Left ventricle myocardium superior (tissue), 1 donor: ENCODE measurements around the gene CLEC11A. TPM values are rescaled to one million over a fixed set of nuclear protein-coding genes. Genes with fewer than 3 reads are reported as not detected.
A peak's percentile ranks its signal among the peaks of the same experiment; 100 is the strongest.

Experiments used
- ATAC-seq: fragments of 200-7000 bp; cut with Tn5 transposase; one replicate; pipeline ENCODE4 v1.9.1; 2020; ENCODE audit warnings: mild to moderate bottlenecking, moderate library complexity
- DNase-seq: peaks from one replicate; pipeline ENCODE4 v3.0.0-alpha.2; 2020
- intact Hi-C: fragments of 100-400 bp; cut with micrococcal nuclease; formaldehyde crosslinking; loops from one replicate; pipeline ENCODE4 v1.11.0; 2022
- total RNA-seq: library from RNA; stranded (reverse); fragmentation: NEBNext Ultra II Directional; extraction: Animal tissue kit (Norgen Biotek cat#: 25700); gene quantifications from one replicate; pipeline ENCODE4 v1.2.1, GENCODE V29; 2021
- donor health status: DM: no; HTN: yes; CAD: no; lungs with severe emphysema.

Gene CLEC11A
- total RNA-seq, 1 donor from 2014 or later: 2.9 TPM

- ATAC-seq (no peak), DNase-seq (no peak)
- intact Hi-C loops: no loop called here
Observed at GRCh38 chr19:50702871-50703829, 20.0 kb upstream of the CLEC11A start.

DNA sequence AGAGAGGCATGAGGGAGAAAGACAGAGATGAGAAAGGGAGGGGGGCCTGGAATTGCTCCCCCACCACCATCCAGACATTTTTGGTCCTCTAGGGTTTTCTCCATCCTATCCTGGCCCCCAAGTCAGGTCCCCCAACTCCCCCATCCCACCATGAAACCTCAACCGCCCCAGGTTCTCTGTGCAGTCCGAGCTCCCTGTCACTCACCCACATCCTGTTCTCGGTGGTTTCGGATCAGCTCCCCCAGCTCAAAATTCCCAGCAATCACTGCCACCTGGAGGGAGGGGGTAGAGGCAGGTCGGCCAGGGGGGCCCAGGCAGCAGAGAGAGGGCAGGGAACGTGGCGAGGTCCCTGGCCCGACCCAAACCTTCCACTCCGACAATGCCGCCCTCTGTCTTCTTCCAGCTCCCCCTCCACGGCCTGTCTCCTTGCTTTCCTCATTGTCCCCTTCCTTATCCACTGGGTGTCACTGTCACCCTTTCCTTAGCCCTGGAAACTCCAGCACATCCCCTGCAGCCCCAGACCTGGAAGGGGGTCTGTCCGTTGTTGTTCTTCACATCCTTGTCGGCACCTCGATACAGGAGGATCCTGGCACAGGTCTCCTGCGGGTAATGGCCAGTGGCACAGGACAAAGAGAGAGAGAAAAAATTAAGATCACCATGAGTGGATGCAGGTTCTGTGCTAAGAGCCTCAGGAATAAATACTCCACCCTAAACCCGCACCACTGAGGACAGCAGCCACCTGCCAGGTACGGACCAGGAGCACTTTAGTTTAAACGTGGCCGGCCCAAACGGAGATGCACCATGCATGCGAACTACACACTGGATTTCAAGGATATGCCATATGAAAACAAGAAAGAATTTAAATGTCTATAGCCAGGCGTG is 19.0 kb upstream of the CLEC11A start:
- intact Hi-C loops: no loop called here
- ATAC-seq (no peak), DNase-seq (no peak)

- intact Hi-C loops: no loop called here
Observed at GRCh38 chr19:50705422-50706019, 17.6 kb upstream of the CLEC11A start.

GRCh38 chr19:50706387-50706786 is 16.8 kb upstream of the CLEC11A start:
- intact Hi-C loops: no loop called here
- DNase-seq (no peak), ATAC-seq (no peak)

More at GRCh38 chr19:50705422-50706019, 17.6 kb upstream of the CLEC11A start:
- ATAC-seq (peak; percentile 43), DNase-seq (no peak)

- ATAC-seq: no peak
- no peak for DNase-seq
- intact Hi-C loops: no loop called here
Observed at GRCh38 chr19:50708179-50708879, 14.8 kb upstream of the CLEC11A start.

DNA sequence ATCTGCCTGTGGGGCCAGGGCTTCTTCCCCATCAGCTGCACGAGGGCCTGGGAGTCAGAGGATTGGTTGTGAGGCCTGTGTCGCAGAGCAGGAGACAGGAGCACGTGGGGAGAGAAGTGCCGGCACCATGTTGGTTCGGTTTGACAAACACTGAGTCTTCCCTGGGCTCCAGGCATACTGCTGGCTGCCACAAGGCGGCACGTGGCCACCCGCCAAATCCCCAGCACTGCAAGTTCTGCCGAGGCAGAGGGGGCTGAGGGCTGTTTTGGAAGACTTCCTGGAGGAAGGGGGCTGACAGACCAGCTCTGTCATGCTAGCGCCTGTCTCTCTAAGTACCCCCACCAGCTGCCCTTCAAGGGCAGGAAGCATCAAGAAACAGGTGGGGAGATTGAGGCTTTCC is 13.1 kb upstream of the CLEC11A start:
- intact Hi-C loops: no loop called here

DNA sequence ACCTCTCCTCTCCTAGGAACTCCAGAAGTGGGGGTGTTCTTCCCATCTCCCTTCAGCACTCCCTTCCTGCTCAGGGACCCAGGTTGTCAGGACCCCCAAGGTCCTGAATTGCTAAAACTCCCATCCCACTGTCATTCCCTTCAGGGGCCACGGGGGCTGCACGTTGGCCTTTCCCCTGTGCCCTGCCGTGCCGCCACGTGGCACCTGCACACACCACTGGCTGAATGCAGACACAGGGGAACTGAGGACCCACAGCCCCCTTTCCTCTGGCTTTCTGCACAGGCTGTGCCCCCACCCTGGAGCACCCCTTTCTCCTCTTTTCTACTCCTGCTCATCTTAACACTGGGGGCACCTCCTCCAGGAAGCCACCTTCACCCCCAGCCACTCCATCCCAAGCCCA is 12.6 kb upstream of the CLEC11A start:
- no peak for ATAC-seq
- DNase-seq: no peak
- intact Hi-C loops: no loop called here

More for the DNA sequence above, 13.1 kb upstream of the CLEC11A start:
- DNase-seq: no peak
- ATAC-seq: no peak

- DNase-seq (no peak), ATAC-seq (no peak)
- intact Hi-C loops: no loop called here
Observed at GRCh38 chr19:50711196-50711595, 12.0 kb upstream of the CLEC11A start.

GRCh38 chr19:50711805-50712204 is 11.4 kb upstream of the CLEC11A start:
- intact Hi-C loops: no loop called here
- DNase-seq: no peak
- ATAC-seq: no peak

DNA sequence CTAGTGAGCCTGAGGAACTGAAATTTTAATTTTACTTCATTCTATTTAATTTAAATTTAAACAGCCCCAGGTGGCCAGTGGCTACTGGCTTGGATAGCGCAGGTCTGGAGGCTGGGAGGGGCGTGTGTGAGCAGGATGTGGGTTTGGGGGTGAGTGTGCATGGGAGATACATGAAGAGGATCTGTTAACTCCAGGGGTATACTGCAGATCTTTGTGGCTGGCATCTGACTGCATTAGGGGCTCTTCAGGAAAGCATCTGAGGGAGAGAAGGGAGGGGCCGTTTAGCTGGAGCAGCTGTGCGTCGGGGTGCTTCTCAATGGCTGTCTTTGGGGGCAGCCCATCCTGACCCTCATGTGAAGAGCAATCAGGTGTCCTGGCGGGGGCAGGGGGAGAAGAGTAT is 10.3 kb upstream of the CLEC11A start:
- intact Hi-C loops: no loop called here
- DNase-seq: no peak
- no peak for ATAC-seq

DNA sequence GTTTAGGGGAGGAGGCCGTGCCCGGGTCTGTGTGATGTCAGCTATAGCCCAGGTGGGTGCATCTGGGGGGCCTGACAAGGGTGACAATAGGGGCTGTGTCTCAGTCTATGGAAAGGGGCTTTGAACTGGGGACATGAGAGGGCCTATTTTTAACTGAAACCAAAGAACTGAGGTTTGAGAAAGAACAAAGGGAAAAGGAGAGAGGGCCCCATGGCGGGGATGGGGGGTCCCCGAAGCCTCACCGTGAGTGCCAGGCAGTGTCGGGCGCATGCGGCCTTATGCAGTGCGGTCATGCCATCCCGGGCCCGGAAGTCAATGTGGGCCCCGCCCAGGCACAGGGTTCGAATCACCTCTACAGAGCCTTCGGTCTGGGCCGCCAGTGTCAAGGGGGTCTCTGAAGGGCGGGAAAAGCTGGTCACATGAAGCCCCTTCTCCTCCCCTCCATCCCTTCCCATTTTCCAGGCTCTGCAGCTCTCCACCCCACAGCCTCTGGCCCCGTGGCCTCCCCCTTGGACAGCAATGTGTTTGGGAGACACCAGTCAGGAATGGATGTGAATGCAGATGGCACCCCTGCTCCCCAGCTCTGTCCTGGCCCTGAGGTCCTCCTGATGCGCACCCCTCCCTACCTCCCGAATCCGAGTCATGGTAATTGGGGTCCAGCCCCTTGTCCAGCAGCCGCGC is 9.5 kb upstream of the CLEC11A start:
- intact Hi-C loops: no loop called here

DNA sequence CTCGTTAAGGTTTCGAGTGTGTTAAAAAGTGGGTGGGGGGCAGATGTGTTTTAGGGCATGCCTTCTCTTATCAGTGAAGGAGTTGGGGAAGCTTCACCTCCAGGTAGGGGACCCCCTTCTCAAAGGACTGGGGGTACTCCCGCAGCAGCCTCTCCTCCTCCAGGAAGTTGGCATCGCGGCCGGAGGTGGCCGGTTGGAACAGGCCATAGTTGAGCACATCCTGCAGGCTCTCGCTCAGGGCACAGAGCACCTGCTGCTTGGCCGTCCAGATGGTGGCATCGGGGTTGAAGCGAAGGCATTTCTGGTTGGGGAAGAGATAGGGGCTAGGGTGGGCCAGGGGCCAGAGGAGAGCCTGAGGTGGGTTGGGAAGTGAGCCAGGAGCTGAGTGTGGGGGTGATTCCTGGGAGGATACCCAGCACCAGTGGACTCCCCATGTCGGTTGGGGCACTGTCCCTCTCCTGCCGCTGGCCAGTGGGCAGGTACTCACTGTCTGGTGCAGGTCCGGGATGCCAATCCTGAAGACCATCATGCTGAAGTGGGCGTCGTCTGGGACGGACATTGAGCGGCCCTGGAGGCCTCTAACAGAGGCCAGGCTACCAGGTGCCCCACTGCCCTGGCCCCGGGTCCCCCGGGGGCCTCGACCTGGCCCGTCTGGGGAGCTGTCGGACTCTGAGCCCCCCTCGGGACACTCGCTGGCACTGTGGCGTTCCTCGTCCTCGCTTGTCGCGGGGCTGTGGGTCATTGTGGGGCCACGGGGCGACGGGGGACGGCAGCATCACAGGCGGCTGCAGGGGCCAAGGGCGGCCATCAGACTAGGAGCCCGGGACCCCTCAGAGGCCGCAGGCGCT is 6.8 kb upstream of the CLEC11A start:
- intact Hi-C loops: no loop called here
- no peak for DNase-seq
- no peak for ATAC-seq

More for the DNA sequence above, 9.5 kb upstream of the CLEC11A start:
- DNase-seq (no peak), ATAC-seq (no peak)

GRCh38 chr19:50717026-50717723 is 6.0 kb upstream of the CLEC11A start:
- ATAC-seq: no peak
- DNase-seq: no peak
- intact Hi-C loops: no loop called here

DNA sequence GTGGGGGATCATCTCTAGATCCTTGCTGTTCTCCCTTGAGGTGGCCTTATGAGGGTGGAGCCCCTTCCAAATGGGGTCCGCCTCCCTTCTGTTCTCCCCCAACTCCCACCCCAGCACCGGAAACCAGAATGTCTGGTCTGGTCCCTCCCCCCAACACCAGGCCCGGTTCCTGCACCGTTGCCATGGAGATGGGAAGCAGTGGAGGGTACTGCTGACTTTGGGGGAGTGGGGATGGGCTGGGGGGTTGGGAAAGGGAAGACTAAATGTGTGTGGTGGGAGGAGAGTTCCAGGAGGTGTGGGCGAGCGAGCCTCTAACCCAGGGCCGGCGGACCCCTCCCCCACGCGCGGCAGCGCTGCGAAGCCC is 5.3 kb upstream of the CLEC11A start:
- ATAC-seq (no peak), DNase-seq (no peak)
- intact Hi-C loops: no loop called here

DNA sequence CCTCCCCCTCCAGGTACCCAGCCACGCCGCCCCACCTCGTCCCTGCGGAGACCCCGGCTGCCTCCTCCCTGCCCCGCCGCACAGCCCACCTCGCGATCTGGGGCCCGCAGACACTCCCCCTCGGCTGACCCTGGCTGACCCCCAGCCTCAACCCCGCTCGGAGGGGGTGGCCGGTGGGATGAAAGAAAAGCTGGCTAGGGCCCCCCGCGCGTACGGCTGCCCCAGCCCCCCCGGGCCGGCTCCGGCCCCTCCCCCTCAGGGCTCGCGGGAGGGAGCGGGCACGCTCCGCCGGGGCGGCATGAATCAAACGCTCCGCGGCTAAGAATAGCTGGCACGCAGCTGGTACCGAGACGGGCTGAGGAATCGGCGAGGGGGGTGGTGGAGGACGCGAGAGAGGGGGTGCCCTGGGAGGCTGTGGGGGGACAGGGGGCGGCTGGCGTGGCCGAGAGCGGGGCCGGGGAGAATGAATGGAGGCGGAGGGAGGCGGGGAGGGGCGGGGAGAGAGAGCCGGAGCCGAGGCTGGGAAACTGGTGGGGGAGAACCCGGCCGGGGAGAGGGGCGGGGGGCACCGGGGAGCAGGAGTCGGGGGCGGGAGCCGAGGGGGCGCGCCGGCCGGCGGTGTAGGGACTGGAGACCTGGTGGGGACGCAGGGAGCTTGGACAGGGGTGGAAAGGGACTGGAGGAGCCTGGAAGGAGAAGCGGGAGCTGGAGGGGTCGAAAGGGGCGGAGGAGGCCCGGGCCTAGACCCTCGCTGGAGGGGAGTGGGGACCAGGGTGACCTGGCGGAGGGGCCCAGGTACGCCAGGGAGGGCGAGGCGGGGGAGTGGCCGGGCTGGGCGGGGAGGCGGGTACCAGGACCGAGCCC is 4.7 kb upstream of the CLEC11A start:
- ATAC-seq: peak; percentile 8
- DNase-seq: no peak
- intact Hi-C loops: no loop called here

DNA sequence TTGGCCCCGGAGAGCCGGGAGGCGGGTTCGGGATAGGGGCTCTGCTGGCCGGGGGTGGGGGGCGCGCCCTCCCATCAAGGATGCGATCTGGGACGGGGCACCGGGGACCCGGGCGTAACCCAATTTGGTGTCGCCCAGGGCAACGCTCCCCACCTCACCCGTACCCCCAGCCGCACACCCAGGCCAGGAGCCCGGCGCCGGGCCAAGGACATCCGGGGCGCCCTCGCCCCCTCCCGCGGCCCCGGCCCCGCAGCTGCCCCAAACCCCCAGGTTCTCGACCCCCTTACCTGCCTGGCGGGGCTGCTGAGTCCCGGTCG is 4.1 kb upstream of the CLEC11A start:
- DNase-seq (no peak), ATAC-seq (no peak)
- intact Hi-C loops: no loop called here
